ENCODE data around the gene LRRC37A. TPM values are rescaled to one million over a fixed set of nuclear protein-coding genes. Genes with fewer than 3 reads are reported as not detected.
A peak's percentile ranks its signal among the peaks of the same experiment; 100 is the strongest.
"Not testable (repeated sequence)": the region's sequence is repeated elsewhere in the genome, so short reads cannot be mapped to it uniquely, and the experiment has no call there.

LRRC37A gene
- total RNA-seq, 2 donors from 2014 or later = 2.2 to 3.4 TPM

GRCh38 chr17:46264456-46265198 lies 30.3 kb upstream of the LRRC37A start:
- TF ChIP-seq CTCF (IDR thresholded peaks at IDR 0.05) = no peak
- peaks cover 0 to 13% of the 10 kb centered on the region in 2 donors for H3K4me1 ChIP-seq (ENCODE audit: control insufficient read depth in 1 of 2, low read depth in 2 of 2)
- no peak overlapping the region for H3K27ac ChIP-seq
- H3K4me3 ChIP-seq = no peak overlapping the region
- H3K27me3 ChIP-seq (replicated peaks; ENCODE audit: insufficient read depth) = no peaks in the 10 kb centered on the region
- H3K9me3 ChIP-seq = no peaks in the 10 kb centered on the region
- no peaks in the 10 kb centered on the region for H3K36me3 ChIP-seq
- ATAC-seq (ENCODE audit: insufficient number of reproducible peaks, low FRiP score, low read depth) = no peak
- no peak for DNase-seq (ENCODE audit: low spot score)

- H3K27me3 ChIP-seq (replicated peaks; ENCODE audit: insufficient read depth); ATAC-seq (ENCODE audit: insufficient number of reproducible peaks, low FRiP score, low read depth); DNase-seq (ENCODE audit: low spot score); H3K9me3 ChIP-seq; H3K36me3 ChIP-seq: not testable (repeated sequence)
- peak overlapping the region; percentile 82 to 86 for H3K27ac ChIP-seq
- H3K4me3 ChIP-seq = peak overlapping the region; percentile 78
- peaks cover 0 to 13% of the 10 kb centered on the region in 2 donors for H3K4me1 ChIP-seq (ENCODE audit: control insufficient read depth in 1 of 2, low read depth in 2 of 2)
Measured at GRCh38 chr17:46266063-46266655, 28.8 kb upstream of the LRRC37A start.

GRCh38 chr17:46266656-46267544 lies 28.0 kb upstream of the LRRC37A start:
- Histone ChIP-seq H3K4me1 (ENCODE audit: control insufficient read depth in 1 of 2, low read depth in 2 of 2) (peaks cover 0 to 13% of the 10 kb centered on the region in 2 donors), H3K9me3 (no peaks in the 10 kb centered on the region), H3K4me3 (peak overlapping the region; percentile 78), H3K27ac (peak overlapping the region; percentile 82 to 86), H3K27me3 (replicated peaks; ENCODE audit: insufficient read depth) (no peaks in the 10 kb centered on the region), H3K36me3 (no peaks in the 10 kb centered on the region)
- TF ChIP-seq CTCF (IDR thresholded peaks at IDR 0.05) = no peak
- DNase-seq (ENCODE audit: low spot score) = no peak
- ATAC-seq (ENCODE audit: insufficient number of reproducible peaks, low FRiP score, low read depth) = peak; percentile 67

- H3K27ac ChIP-seq = no peak overlapping the region
- no peak for DNase-seq (ENCODE audit: low spot score)
Measured at GRCh38 chr17:46270032-46270431, 24.9 kb upstream of the LRRC37A start.

More at GRCh38 chr17:46270032-46270431, 24.9 kb upstream of the LRRC37A start:
- ATAC-seq (ENCODE audit: insufficient number of reproducible peaks, low FRiP score, low read depth) = no peak
- Histone ChIP-seq H3K4me1 (ENCODE audit: control insufficient read depth in 1 of 2, low read depth in 2 of 2) (peaks cover 0 to 13% of the 10 kb centered on the region in 2 donors), H3K36me3 (no peaks in the 10 kb centered on the region), H3K4me3 (no peak overlapping the region), H3K27me3 (replicated peaks; ENCODE audit: insufficient read depth) (no peaks in the 10 kb centered on the region), H3K9me3 (no peaks in the 10 kb centered on the region)
- no peak for TF ChIP-seq CTCF (IDR thresholded peaks at IDR 0.05)

Measured in thoracic aorta (tissue), 2 donors.